GM12873 (cell line): Measurements from ENCODE around the gene COLEC11.

Experiments
- CTCF ChIP-seq: IDR thresholded peaks from 2 replicates; pipeline ENCODE4 v1.5.1; 2012; ENCODE audit warnings: low read depth, mild to moderate bottlenecking, moderate library complexity, low read length, control low read depth; ENCODE audit not compliant: insufficient read depth; ENCODE audit errors: missing control alignments

The COLEC11 gene

GRCh38 chr2:3597567-3597966 lies 2.7 kb downstream of the COLEC11 start:
- no peak for TF ChIP-seq CTCF

GRCh38 chr2:3598197-3598910 lies 3.4 kb downstream of the COLEC11 start:
- TF ChIP-seq CTCF = no peak

- no peak for TF ChIP-seq CTCF
Observed at GRCh38 chr2:3598912-3599854, 4.3 kb downstream of the COLEC11 start.

GRCh38 chr2:3600256-3600855 lies 5.4 kb downstream of the COLEC11 start:
- TF ChIP-seq CTCF = no peak

- no peak for TF ChIP-seq CTCF
Observed at GRCh38 chr2:3601561-3602271, 6.8 kb downstream of the COLEC11 start.

GRCh38 chr2:3602553-3603339 lies 7.8 kb downstream of the COLEC11 start:
- no peak for TF ChIP-seq CTCF
